Adrenal gland (tissue), 5 donors: ENCODE results near the gene ALPP.

Experiments
- CTCF ChIP-seq, 6 experiments: fragments of 450-650 bp in 4 of 6; fragments of 200-600 bp in 2 of 6; sonication (generic) in 1 of 6; IDR thresholded peaks; 1 replicate in 5 of 6; 2 replicates in 1 of 6; pipeline versions ENCODE4 v1.5.1 to v1.8.0; 2016 to 2021; ENCODE audit warnings: antibody characterized with exemption in 6 of 6, mild to moderate bottlenecking in 2 of 6, moderate library complexity in 1 of 6
- POLR2A ChIP-seq, 2 donors: fragments of 450-650 bp; IDR thresholded peaks; one replicate each; pipeline ENCODE4 v1.6.1; 2017; ENCODE audit warnings: antibody characterized with exemption in 2 of 2, mild to moderate bottlenecking in 2 of 2, moderate library complexity in 1 of 2
- donor health status: DM: no; HTN: no; CAD: no.

- TF ChIP-seq POLR2A (IDR thresholded peaks at IDR 0.05) (no peak), CTCF (IDR thresholded peaks at IDR 0.05) (no peak)
Measured at GRCh38 chr2:232410238-232410900, 31.8 kb downstream of the ALPP start.
